Esophagus squamous epithelium (tissue), 4 donors: ENCODE data around the gene CROCC2.

ENCODE experiments used
- CTCF ChIP-seq, 6 experiments: fragments of 450-650 bp in 4 of 6; fragments of 200-600 bp in 2 of 6; sonication (generic) in 2 of 6; IDR thresholded peaks; one replicate each; pipeline ENCODE4 v1.5.1; 2016 to 2019; ENCODE audit warnings: antibody characterized with exemption in 6 of 6, mild to moderate bottlenecking in 4 of 6, moderate library complexity in 4 of 6
- POLR2A ChIP-seq, 4 donors: fragments of 450-650 bp; IDR thresholded peaks; one replicate each; pipeline ENCODE4 v1.6.1; 2017; ENCODE audit warnings: antibody characterized with exemption in 4 of 4, mild to moderate bottlenecking in 4 of 4, moderate library complexity in 3 of 4

GRCh38 chr2:240988571-240989271 lies 82.6 kb downstream of the CROCC2 start:
- no peak for TF ChIP-seq CTCF (IDR thresholded peaks at IDR 0.05)
- TF ChIP-seq POLR2A (IDR thresholded peaks at IDR 0.05): no peak
